ENCODE measurements around the gene BMP2K. TPM values are rescaled to one million over a fixed set of nuclear protein-coding genes. Genes with fewer than 3 reads are reported as not detected.

BMP2K gene
- total and polyA plus RNA-seq, 2 donors (not counting 1 experiment from before 2014, with no cell fraction given): 54.8 to 126 TPM

DNA sequence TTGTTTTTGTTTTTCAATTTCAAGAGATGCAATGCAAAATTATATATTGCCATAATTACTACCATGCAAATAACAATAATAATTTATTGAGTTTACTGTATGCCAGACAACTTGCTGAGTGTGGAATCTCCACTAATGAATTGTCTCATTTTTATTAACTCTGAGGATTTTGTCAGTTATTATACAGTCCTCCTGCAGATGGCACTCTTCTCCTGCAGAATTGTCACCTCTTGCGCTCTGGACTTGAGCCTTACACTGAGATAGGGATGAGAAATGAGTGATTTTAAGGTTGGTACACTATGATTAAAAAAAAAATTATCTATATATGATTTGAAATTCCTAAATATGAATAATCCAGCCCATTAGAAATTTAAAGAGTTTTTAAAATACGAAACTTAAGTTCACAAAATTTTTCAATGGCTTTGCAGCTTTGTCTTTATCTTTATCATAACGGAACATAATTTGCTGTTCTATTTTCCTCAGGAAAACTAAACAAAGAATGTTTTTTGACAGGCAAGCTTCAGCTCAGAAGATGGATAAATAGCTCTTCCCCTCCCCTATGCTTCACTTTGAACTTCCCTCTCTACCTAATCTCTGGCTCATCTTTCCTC is 175.8 kb downstream of the BMP2K start:
- H4K20me1 ChIP-seq (ENCODE audit: control insufficient read depth, extremely low read depth, insufficient read depth, low read length): no peaks in the 10 kb centered on the region
- H3K4me2 ChIP-seq (ENCODE audit: extremely low read depth, insufficient read depth, low read length): no peak overlapping the region
- DNase-seq (ENCODE audit: low read depth in 2 of 2): peak; percentile 29 to 60
- no peak overlapping the region for H3K4me3 ChIP-seq (replicated peaks in 1 of 4; ENCODE audit: control extremely low read depth in 1 of 4, insufficient read depth in 1 of 4, low read depth in 3 of 4, low read length in 4 of 4)
- H3K9me3 ChIP-seq (ENCODE audit: control insufficient read depth, insufficient read depth, low read depth, low read length): no peaks in the 10 kb centered on the region
- no peaks in the 10 kb centered on the region for H3K79me2 ChIP-seq (ENCODE audit: control insufficient read depth, insufficient read depth, low read length)
- no peaks in the 10 kb centered on the region for H3K4me1 ChIP-seq (ENCODE audit: control insufficient read depth, extremely low read depth, insufficient read depth, low read length)
- TF ChIP-seq EZH2 (IDR thresholded peaks at IDR 0.05; ENCODE audit: low read length, missing control alignments): no peak
- TF ChIP-seq, protein P1, sequence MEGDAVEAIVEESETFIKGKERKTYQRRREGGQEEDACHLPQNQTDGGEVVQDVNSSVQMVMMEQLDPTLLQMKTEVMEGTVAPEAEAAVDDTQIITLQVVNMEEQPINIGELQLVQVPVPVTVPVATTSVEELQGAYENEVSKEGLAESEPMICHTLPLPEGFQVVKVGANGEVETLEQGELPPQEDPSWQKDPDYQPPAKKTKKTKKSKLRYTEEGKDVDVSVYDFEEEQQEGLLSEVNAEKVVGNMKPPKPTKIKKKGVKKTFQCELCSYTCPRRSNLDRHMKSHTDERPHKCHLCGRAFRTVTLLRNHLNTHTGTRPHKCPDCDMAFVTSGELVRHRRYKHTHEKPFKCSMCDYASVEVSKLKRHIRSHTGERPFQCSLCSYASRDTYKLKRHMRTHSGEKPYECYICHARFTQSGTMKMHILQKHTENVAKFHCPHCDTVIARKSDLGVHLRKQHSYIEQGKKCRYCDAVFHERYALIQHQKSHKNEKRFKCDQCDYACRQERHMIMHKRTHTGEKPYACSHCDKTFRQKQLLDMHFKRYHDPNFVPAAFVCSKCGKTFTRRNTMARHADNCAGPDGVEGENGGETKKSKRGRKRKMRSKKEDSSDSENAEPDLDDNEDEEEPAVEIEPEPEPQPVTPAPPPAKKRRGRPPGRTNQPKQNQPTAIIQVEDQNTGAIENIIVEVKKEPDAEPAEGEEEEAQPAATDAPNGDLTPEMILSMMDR (conservative IDR thresholded peaks at IDR 0.05 in 1 of 2, IDR thresholded peaks at IDR 0.05 in 1 of 2; ENCODE audit: low read depth in 1 of 2, low read length in 2 of 2): peak; percentile 67 to 70
- H3K36me3 ChIP-seq (ENCODE audit: control insufficient read depth, insufficient read depth, low read length): no peaks in the 10 kb centered on the region
- H3K27ac ChIP-seq (ENCODE audit: insufficient read depth, low read length): no peak overlapping the region
- H2AFZ ChIP-seq (ENCODE audit: low read length): no peak overlapping the region
- H3K27me3 ChIP-seq (ENCODE audit: control insufficient read depth, insufficient read depth, low read length): peaks cover 5% of the 10 kb centered on the region
- H3K9ac ChIP-seq (ENCODE audit: insufficient read depth, low read length): no peak overlapping the region

DNA sequence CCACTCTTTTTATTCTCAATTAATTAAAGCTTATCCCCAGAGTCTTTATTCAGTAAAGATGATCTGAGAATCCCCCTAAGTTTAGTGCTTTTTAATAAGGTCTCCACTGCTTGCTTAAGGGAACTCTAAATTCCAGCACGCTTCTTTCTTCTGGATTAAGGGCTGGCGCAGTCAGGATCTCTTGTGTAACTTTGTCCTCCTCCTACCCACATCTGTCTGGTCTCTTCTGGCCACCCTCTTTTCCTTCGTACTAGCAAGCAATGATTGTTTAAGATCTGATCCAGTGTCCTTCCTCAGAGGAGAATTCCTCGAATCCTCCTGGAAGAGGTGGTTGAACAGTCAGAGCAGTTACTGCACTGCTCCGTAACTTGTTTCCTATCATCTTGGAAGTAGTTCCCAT is 177.1 kb downstream of the BMP2K start:
- Histone ChIP-seq H3K4me2 (ENCODE audit: extremely low read depth, insufficient read depth, low read length) (no peak overlapping the region), H3K9me3 (ENCODE audit: control insufficient read depth, insufficient read depth, low read depth, low read length) (no peaks in the 10 kb centered on the region), H2AFZ (ENCODE audit: low read length) (no peak overlapping the region), H4K20me1 (ENCODE audit: control insufficient read depth, extremely low read depth, insufficient read depth, low read length) (no peaks in the 10 kb centered on the region), H3K4me1 (ENCODE audit: control insufficient read depth, extremely low read depth, insufficient read depth, low read length) (no peaks in the 10 kb centered on the region), H3K27ac (ENCODE audit: insufficient read depth, low read length) (no peak overlapping the region), H3K27me3 (ENCODE audit: control insufficient read depth, insufficient read depth, low read length) (peaks cover 5% of the 10 kb centered on the region), H3K4me3 (replicated peaks in 1 of 4; ENCODE audit: control extremely low read depth in 1 of 4, insufficient read depth in 1 of 4, low read depth in 3 of 4, low read length in 4 of 4) (no peak overlapping the region), H3K9ac (ENCODE audit: insufficient read depth, low read length) (no peak overlapping the region), H3K36me3 (ENCODE audit: control insufficient read depth, insufficient read depth, low read length) (no peaks in the 10 kb centered on the region), H3K79me2 (ENCODE audit: control insufficient read depth, insufficient read depth, low read length) (no peaks in the 10 kb centered on the region)
- TF ChIP-seq, protein P1 (conservative IDR thresholded peaks at IDR 0.05 in 1 of 2, IDR thresholded peaks at IDR 0.05 in 1 of 2; ENCODE audit: low read depth in 1 of 2, low read length in 2 of 2): no peak
- no peak for TF ChIP-seq EZH2 (IDR thresholded peaks at IDR 0.05; ENCODE audit: low read length, missing control alignments)
- no peak for DNase-seq (ENCODE audit: low read depth in 2 of 2)

DNA sequence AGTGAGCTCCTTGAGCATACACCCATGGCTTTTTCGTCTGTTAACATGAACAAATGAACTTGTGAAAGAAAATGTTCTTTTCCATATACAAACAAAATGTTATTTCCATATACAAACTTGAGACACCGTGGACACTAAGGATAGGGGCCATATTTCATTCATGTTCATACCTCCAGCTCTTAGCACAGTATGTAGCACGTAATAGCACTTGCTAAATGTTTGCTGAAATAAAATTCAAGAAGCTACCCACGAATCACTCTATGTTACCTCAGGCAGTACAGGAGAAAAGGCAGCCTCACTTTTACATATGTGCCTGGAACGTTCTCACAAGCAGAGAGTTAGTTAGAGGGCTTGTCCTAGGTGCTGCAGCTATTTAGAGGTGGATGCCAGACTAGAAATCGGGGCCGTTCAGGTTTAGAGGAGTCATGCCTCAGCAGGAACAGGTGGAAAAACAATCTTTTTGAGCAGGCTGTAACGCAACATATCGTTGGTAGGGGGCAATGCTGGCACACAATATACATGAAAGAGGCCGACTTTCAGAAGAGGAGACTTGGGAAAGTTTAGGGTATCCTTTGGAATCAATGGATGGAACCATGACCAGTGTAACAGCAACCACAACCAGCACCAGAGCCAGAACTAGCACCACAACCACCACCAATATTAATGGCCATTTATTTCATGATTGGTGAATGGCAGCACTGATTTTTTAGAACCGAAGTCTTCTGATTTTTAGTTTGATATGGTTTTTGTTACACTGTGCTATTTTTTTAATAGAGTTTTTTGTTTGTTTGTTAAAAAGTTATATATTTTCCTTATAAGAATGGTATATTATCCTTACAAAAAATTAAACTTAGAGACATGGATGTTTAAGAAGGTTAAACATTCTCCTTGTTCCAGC is 177.9 kb downstream of the BMP2K start:
- no peaks in the 10 kb centered on the region for H3K79me2 ChIP-seq (ENCODE audit: control insufficient read depth, insufficient read depth, low read length)
- no peaks in the 10 kb centered on the region for H3K9me3 ChIP-seq (ENCODE audit: control insufficient read depth, insufficient read depth, low read depth, low read length)
- no peak overlapping the region for H3K4me2 ChIP-seq (ENCODE audit: extremely low read depth, insufficient read depth, low read length)
- H3K4me3 ChIP-seq (replicated peaks in 1 of 4; ENCODE audit: control extremely low read depth in 1 of 4, insufficient read depth in 1 of 4, low read depth in 3 of 4, low read length in 4 of 4): no peak overlapping the region
- DNase-seq (ENCODE audit: low read depth in 2 of 2): peak in 1 of 2 donors; percentile 36
- H2AFZ ChIP-seq (ENCODE audit: low read length): no peak overlapping the region
- H3K27me3 ChIP-seq (ENCODE audit: control insufficient read depth, insufficient read depth, low read length): peaks cover 5% of the 10 kb centered on the region
- H3K27ac ChIP-seq (ENCODE audit: insufficient read depth, low read length): no peak overlapping the region
- H3K36me3 ChIP-seq (ENCODE audit: control insufficient read depth, insufficient read depth, low read length): no peaks in the 10 kb centered on the region
- no peaks in the 10 kb centered on the region for H3K4me1 ChIP-seq (ENCODE audit: control insufficient read depth, extremely low read depth, insufficient read depth, low read length)
- TF ChIP-seq, protein P1 (conservative IDR thresholded peaks at IDR 0.05 in 1 of 2, IDR thresholded peaks at IDR 0.05 in 1 of 2; ENCODE audit: low read depth in 1 of 2, low read length in 2 of 2): peak; percentile 28 to 54
- no peak for TF ChIP-seq EZH2 (IDR thresholded peaks at IDR 0.05; ENCODE audit: low read length, missing control alignments)
- H3K9ac ChIP-seq (ENCODE audit: insufficient read depth, low read length): no peak overlapping the region
- no peaks in the 10 kb centered on the region for H4K20me1 ChIP-seq (ENCODE audit: control insufficient read depth, extremely low read depth, insufficient read depth, low read length)
